WTC11 (cell line): ENCODE results near the gene PLET1. TPM values are rescaled to one million over a fixed set of nuclear protein-coding genes. Genes with fewer than 3 reads are reported as not detected.

ENCODE experiments used
- ATAC-seq: fragments of 200-7000 bp; cut with Tn5 transposase; 2 replicates; pipeline ENCODE4 v1.10.0; 2021; ENCODE audit warnings: mild to moderate bottlenecking, moderate library complexity
- CTCF ChIA-PET: fragments of 300-600 bp; sonication (Branson Sonifier 250); formaldehyde crosslinking; loops from one replicate; lab custom pipeline; 2021; ENCODE audit warnings: antibody characterized with exemption; lab: Charles Lee
- POLR2A ChIA-PET: fragments of 350-600 bp; sonication (Branson Sonifier 250); formaldehyde crosslinking; loops from one replicate; lab custom pipeline; 2021; ENCODE audit warnings: antibody characterized with exemption; lab: Charles Lee
- DNase-seq: peaks from one replicate; pipeline ENCODE4 v3.0.0; 2021; ENCODE audit warnings: low spot score
- H3K27ac Mint-ChIP-seq: 2 replicates; pipeline ENCODE4 v1.8.0; 2021; ENCODE audit warnings: mixed read lengths
- H3K27me3 Mint-ChIP-seq: 2 replicates; pipeline ENCODE4 v1.8.0; 2021; ENCODE audit warnings: low read depth, mild to moderate bottlenecking, moderate library complexity, mixed read lengths
- H3K36me3 Mint-ChIP-seq: 2 replicates; pipeline ENCODE4 v1.8.0; 2021; ENCODE audit warnings: mixed read lengths
- H3K4me1 Mint-ChIP-seq: 2 replicates; pipeline ENCODE4 v1.8.0; 2022; ENCODE audit warnings: mixed read lengths
- H3K4me3 Mint-ChIP-seq: 2 replicates; pipeline ENCODE4 v1.8.0; 2021; ENCODE audit warnings: mild to moderate bottlenecking, moderate library complexity, mixed read lengths
- H3K9me3 Mint-ChIP-seq: 2 replicates; pipeline ENCODE4 v1.8.0; 2021; ENCODE audit warnings: mixed read lengths
- ATF3 ChIP-seq: sonication (generic); formaldehyde crosslinking; conservative IDR thresholded peaks from 2 replicates; pipeline ENCODE4 v1.8.1; 2022; ENCODE audit warnings: mild to moderate bottlenecking, missing genetic modification reagents
- E2F4 ChIP-seq: sonication (generic); formaldehyde crosslinking; IDR thresholded peaks from 2 replicates; pipeline ENCODE4 v1.8.1; 2022; ENCODE audit warnings: low read depth, mild to moderate bottlenecking, moderate library complexity, missing genetic modification reagents, borderline replicate concordance
- E2F5 ChIP-seq: sonication (generic); formaldehyde crosslinking; IDR thresholded peaks from 2 replicates; pipeline ENCODE4 v1.8.1; 2022; ENCODE audit warnings: mild to moderate bottlenecking, moderate library complexity, missing genetic modification reagents
- FOXJ3 ChIP-seq: sonication (generic); formaldehyde crosslinking; IDR thresholded peaks from 2 replicates; pipeline ENCODE4 v1.9.0; 2021; ENCODE audit warnings: missing genetic modification reagents, mild to moderate bottlenecking, borderline replicate concordance
- GABPB1 ChIP-seq: sonication (generic); formaldehyde crosslinking; IDR thresholded peaks from 2 replicates; pipeline ENCODE4 v1.8.1; 2023; ENCODE audit warnings: mild to moderate bottlenecking, missing genetic modification reagents
- IRF1 ChIP-seq: sonication (generic); formaldehyde crosslinking; IDR thresholded peaks from 2 replicates; pipeline ENCODE4 v1.8.0; 2023; ENCODE audit warnings: missing genetic modification reagents
- JAZF1 ChIP-seq: fragments of 250-450 bp; sonication (Bioruptor Pico); IDR thresholded peaks from 2 replicates; pipeline ENCODE4 v1.9.0; 2021; ENCODE audit warnings: moderate library complexity, mild to moderate bottlenecking, inconsistent platforms
- MAX ChIP-seq: sonication (generic); formaldehyde crosslinking; IDR thresholded peaks from 2 replicates; pipeline ENCODE4 v1.8.0; 2022; ENCODE audit warnings: mild to moderate bottlenecking, missing genetic modification reagents
- MYBL2 ChIP-seq: sonication (generic); formaldehyde crosslinking; IDR thresholded peaks from 2 replicates; pipeline ENCODE4 v1.8.1; 2023; ENCODE audit warnings: mild to moderate bottlenecking, moderate library complexity, missing genetic modification reagents
- RELA ChIP-seq: sonication (generic); formaldehyde crosslinking; IDR thresholded peaks from 2 replicates; pipeline ENCODE4 v1.8.1; 2022; ENCODE audit warnings: missing genetic modification reagents, mild to moderate bottlenecking, borderline replicate concordance
- SP1 ChIP-seq: sonication (generic); formaldehyde crosslinking; conservative IDR thresholded peaks from 2 replicates; pipeline ENCODE4 v1.8.1; 2022; ENCODE audit warnings: missing genetic modification reagents
- ZBTB43 ChIP-seq: sonication (generic); formaldehyde crosslinking; IDR thresholded peaks from 2 replicates; pipeline ENCODE4 v1.8.1; 2023; ENCODE audit warnings: mild to moderate bottlenecking, missing genetic modification reagents
- ZNF219 ChIP-seq: sonication (generic); formaldehyde crosslinking; IDR thresholded peaks from 2 replicates; pipeline ENCODE4 v1.8.0; 2023; ENCODE audit warnings: missing genetic modification reagents, mild to moderate bottlenecking, borderline replicate concordance
- ZNF281 ChIP-seq: sonication (generic); formaldehyde crosslinking; IDR thresholded peaks from 2 replicates; pipeline ENCODE4 v1.8.0; 2023; ENCODE audit warnings: mild to moderate bottlenecking, missing genetic modification reagents
- ZNF396 ChIP-seq: fragments of 250-450 bp; sonication (Bioruptor Pico); IDR thresholded peaks from 2 replicates; pipeline ENCODE4 v1.8.0; 2021; ENCODE audit warnings: mild to moderate bottlenecking, moderate library complexity, borderline replicate concordance
- ZNF416 ChIP-seq: fragments of 250-450 bp; sonication (Bioruptor Pico); IDR thresholded peaks from 2 replicates; pipeline ENCODE4 v1.9.0; 2021; ENCODE audit warnings: mild to moderate bottlenecking, inconsistent platforms
- ZNF532 ChIP-seq: fragments of 250-450 bp; sonication (Bioruptor Pico); IDR thresholded peaks from 2 replicates; pipeline ENCODE4 v1.9.0; 2021; ENCODE audit warnings: mild to moderate bottlenecking, borderline replicate concordance
- total RNA-seq: library from RNA; stranded (reverse); gene quantifications from 3 replicates; pipeline ENCODE4 v1.2.3, GENCODE V29; 2021

The PLET1 gene
- total RNA-seq, 1 experiment from 2014 or later: not detected

GRCh38 chr11:112306230-112306629, 45.6 kb upstream of the PLET1 start:
- H3K9me3 Mint-ChIP-seq: peaks cover 12% of the 10 kb centered on the region
- H3K27me3 Mint-ChIP-seq: peaks cover 4% of the 10 kb centered on the region; the same call in 1 of the 2 replicates
- H3K36me3 Mint-ChIP-seq: peaks cover 7% of the 10 kb centered on the region
- ChIA-PET POLR2A (no interaction called here), CTCF (no interaction called here)
- H3K27ac Mint-ChIP-seq: no peak overlapping the region
- H3K4me3 Mint-ChIP-seq: no peak overlapping the region
- no peak for TF ChIP-seq ZNF281 (CRISPR knock-in tag)
- no peak for TF ChIP-seq JAZF1 (CRISPR knock-in tag)
- TF ChIP-seq GABPB1: no peak
- no peak for TF ChIP-seq ZNF396 (CRISPR knock-in tag)
- TF ChIP-seq FOXJ3 (CRISPR knock-in tag): no peak
- no peak for TF ChIP-seq ZNF416 (CRISPR knock-in tag)
- TF ChIP-seq ZNF532: no peak
- TF ChIP-seq IRF1: no peak
- no peak for TF ChIP-seq MAX (CRISPR knock-in tag)
- TF ChIP-seq ZBTB43 (CRISPR knock-in tag): no peak
- no peak for TF ChIP-seq ZNF219 (CRISPR knock-in tag)
- TF ChIP-seq SP1: no peak
- no peak for TF ChIP-seq ATF3 (CRISPR knock-in tag)
- no peak for TF ChIP-seq E2F4 (CRISPR knock-in tag)
- TF ChIP-seq E2F5 (CRISPR knock-in tag): no peak
- no peak for TF ChIP-seq MYBL2
- TF ChIP-seq RELA: no peak
- DNase-seq (no peak), ATAC-seq (no peak)
- H3K4me1 Mint-ChIP-seq: peaks cover 16% of the 10 kb centered on the region
